Measurements from ENCODE around the gene RTRAF.

DNA sequence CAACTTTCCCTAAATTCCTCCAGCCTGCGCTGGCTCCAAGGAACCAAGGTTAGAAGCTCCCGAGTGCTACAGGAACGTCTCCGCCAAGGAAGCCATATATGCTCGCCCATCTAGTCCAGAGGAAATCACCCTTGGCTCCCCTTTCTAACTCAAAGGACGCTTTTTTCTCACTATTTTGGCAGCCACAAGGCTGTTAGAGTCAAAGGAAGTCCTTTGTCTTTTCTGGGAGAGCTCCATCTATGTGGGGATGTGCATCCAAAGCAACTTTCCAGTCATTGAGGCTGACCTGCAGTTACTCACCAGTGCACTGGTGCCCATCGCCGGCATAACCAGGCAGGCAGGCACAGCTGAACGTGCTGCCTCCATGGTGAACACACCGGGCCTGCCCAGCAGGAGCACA is 37.6 kb downstream of the RTRAF start:
- TF ChIP-seq, protein P1, sequence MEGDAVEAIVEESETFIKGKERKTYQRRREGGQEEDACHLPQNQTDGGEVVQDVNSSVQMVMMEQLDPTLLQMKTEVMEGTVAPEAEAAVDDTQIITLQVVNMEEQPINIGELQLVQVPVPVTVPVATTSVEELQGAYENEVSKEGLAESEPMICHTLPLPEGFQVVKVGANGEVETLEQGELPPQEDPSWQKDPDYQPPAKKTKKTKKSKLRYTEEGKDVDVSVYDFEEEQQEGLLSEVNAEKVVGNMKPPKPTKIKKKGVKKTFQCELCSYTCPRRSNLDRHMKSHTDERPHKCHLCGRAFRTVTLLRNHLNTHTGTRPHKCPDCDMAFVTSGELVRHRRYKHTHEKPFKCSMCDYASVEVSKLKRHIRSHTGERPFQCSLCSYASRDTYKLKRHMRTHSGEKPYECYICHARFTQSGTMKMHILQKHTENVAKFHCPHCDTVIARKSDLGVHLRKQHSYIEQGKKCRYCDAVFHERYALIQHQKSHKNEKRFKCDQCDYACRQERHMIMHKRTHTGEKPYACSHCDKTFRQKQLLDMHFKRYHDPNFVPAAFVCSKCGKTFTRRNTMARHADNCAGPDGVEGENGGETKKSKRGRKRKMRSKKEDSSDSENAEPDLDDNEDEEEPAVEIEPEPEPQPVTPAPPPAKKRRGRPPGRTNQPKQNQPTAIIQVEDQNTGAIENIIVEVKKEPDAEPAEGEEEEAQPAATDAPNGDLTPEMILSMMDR (conservative IDR thresholded peaks at IDR 0.05) = no peak
- no peak for TF ChIP-seq ZFX (IDR thresholded peaks at IDR 0.05)
